ENCODE measurements around the gene NLRC3.
A peak's percentile ranks its signal among the peaks of the same experiment; 100 is the strongest.

Gene NLRC3

DNA sequence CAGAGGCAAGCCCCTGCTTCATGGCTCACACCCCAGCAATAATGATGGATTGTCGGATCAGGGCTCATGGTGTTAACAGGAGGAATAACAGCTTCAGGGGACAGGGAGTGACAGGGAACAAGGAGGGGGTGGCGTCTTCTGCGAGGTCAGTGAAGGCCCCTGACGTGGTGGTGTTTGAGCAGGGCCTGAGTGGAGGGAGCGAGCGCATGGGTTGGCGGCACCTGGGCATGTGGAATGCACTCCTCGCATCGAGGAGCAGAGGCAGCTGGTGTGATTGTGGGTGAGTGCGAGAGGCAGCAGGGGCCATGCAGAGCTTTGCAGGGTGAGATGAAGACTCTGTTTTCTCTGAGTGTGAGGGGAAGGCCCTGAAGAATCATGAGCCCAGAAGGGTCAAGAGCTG is 43.1 kb downstream of the NLRC3 start:
- DNase-seq: no peak
- no peak for TF ChIP-seq GATA1 (IDR thresholded peaks at IDR 0.05; ENCODE audit: low read depth, low read length)
- no peak for TF ChIP-seq POLR2A (IDR thresholded peaks at IDR 0.05; ENCODE audit: low read length)

DNA sequence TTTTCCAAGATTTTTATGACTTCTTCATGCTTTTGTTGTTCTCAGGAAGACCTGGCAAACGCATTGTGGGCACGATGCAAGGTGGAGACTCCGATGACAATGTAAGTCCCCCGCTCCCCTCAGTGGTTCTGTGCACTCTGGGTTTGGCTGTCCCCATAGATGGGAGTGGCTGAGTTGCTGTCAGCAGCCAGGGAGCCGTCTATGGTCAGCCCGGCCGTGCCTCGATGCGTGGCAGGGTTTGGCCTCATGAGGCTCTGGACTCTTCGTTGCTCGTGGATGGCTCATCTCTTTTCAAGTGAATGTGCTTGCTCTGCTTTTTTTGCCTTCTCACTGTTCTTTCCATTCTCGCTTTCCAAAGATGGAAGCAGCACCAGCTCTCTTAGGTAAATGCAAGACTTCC is 44.5 kb downstream of the NLRC3 start:
- TF ChIP-seq POLR2A (IDR thresholded peaks at IDR 0.05; ENCODE audit: low read length): no peak
- TF ChIP-seq GATA1 (IDR thresholded peaks at IDR 0.05; ENCODE audit: low read depth, low read length): no peak

DNA sequence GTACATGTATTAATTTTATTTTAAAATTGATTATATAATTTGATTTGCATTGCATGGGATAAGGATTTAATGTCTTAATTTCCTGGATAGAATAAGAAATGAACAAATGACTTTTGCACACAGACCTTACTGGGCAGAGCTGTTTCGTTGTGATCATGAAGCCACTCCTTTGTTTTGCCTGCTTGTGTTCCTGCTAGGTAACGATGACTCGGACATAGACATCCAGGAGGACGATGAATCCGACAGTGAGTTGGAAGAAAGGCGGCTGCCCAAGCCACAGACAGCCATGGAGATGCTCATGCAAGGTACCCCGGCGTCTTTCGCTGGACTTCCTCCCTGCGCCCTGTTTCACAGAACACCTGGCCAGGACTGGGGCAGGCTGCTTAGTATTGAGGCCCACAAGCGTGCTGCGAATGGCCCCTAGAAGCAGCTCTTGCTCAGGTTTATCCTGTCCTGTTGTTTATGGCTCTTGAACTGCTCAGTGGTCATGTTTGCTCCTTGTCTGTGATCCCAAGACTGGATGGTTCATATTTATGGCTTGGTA is 46.8 kb downstream of the NLRC3 start:
- DNase-seq: no peak
- TF ChIP-seq POLR2A (IDR thresholded peaks at IDR 0.05; ENCODE audit: low read length) (no peak), GATA1 (IDR thresholded peaks at IDR 0.05; ENCODE audit: low read depth, low read length) (no peak)

More for the DNA sequence above, 44.5 kb downstream of the NLRC3 start:
- DNase-seq: no peak

DNA sequence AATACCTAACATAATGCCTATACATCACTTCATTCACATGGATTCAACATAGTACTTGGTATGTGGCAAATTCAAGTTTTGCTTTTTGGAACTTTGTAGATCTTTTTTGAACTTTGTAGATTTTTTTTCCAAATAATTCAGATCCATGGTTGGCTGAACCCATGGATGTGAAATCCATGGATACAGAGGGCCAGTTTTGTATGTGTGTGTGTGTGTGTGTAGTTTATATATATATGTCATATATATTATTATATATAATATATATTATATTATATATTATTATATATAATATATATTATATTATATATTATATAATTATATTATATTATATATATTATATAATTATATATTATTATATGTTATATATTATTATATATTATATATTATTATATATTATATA is 48.0 kb downstream of the NLRC3 start:
- DNase-seq: no peak
- TF ChIP-seq GATA1 (IDR thresholded peaks at IDR 0.05; ENCODE audit: low read depth, low read length): no peak
- TF ChIP-seq POLR2A (IDR thresholded peaks at IDR 0.05; ENCODE audit: low read length): no peak

DNA sequence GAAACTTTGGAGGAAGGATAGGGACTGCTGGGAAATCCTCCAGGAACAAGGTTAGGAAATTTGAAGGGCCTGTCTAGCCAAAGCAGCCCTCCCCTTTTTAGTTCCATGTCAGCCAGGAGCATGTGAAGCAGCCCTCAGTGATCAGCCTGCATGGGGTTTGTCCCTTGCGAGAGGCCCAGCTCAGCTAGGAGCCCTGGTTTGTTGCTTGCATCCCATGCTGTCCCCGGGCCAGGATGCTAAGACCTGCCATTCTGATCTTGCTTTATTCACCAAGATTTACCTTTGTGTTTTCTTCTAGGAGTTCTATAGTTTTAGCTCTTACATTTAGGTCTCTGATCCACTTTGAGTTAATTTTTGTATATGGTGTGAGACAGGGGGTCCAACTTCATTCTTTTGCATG is 48.8 kb downstream of the NLRC3 start:
- no peak for DNase-seq
- no peak for TF ChIP-seq POLR2A (IDR thresholded peaks at IDR 0.05; ENCODE audit: low read length)
- no peak for TF ChIP-seq GATA1 (IDR thresholded peaks at IDR 0.05; ENCODE audit: low read depth, low read length)

DNA sequence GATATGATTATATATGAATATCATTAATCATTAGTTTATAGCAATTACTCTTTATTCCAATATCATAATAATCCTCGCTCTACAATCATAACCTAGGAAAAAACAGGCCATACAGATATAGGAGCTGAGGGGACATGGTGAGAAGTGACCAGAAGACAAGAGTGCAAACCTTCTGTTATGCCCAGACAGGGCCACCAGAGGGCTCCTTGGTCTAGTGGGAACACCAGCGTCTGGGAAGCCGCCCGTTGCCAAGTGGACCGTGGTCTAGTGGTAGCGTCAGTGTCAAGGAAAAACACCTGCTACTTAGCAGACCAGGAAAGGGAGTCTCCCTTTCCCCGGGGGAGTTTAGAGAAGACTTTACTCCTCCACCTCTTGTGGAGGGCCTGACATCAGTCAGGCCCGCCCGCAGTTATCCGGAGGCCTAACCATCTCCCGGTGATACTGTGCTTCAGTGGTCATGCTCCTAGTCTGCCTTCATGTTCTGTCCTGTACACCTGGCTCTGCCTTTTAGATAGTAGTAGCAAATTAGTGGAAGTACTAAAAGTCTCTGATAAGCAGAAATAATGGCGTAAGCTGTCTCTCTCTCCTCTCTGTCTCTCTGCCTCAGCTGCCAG is 49.9 kb downstream of the NLRC3 start:
- DNase-seq: peak; percentile 42 to 61

DNA sequence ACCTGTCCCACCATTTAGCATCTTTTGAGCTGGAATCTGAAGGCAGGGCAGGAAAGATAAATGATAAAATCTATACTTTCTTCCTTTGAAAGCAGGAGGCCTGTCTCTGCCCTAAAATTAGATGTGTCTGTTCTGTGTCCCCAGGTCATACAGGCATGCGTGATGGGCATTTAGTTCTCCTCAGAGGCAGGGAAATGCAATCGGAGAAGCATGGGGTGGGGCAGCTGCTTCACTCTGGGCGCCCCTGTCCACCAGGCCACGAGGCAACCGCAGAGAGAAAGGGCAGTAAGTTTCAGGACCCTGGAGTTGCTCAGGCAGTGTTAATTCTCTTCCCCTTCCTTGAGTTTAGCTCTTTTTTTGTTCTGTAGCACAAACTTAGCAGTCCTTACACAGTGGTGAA is 51.3 kb downstream of the NLRC3 start:
- no peak for TF ChIP-seq GATA1 (IDR thresholded peaks at IDR 0.05; ENCODE audit: low read depth, low read length)
- TF ChIP-seq POLR2A (IDR thresholded peaks at IDR 0.05; ENCODE audit: low read length): no peak
- no peak for DNase-seq

DNA sequence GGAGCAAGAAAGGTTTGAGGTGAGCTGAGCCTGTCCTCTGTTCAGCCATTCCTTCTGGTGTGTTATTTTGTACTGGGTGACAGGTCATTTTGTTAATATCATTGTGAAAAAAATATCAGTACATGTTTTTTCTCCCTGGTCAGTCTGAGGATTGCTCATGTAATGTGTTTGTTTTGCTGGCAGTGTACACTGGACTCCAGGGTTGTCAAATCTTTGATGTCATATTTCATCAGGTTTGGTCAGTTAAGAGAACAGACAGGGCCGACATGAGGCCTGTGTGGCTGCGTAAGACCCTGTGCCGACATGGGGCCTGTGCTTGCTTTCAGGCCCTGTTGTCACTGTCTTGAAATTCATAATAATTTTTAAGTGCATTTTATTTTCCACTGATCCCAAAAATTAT is 53.9 kb downstream of the NLRC3 start:
- TF ChIP-seq POLR2A (IDR thresholded peaks at IDR 0.05; ENCODE audit: low read length): no peak
- no peak for TF ChIP-seq GATA1 (IDR thresholded peaks at IDR 0.05; ENCODE audit: low read depth, low read length)
- no peak for DNase-seq

DNA sequence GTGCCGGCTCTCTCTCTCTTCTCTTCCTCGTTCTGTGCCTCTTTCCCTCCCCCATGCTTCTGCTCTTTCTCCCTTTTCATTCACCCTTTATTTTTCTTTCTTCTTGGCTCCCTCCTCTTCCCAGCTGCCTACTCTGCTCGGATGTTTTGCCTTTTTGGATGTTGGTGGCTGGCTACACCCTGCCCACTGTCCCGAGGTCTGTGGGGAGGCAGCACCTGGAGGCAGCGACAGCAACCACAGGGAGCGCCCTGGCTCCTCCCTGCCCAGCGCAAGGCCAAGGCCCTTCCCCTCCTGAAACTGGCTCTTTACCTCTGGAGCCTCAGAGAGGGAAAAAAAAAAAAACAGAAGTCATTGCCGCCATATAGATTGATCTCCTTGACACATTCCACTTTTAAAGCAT is 56.4 kb downstream of the NLRC3 start:
- DNase-seq: no peak
- TF ChIP-seq POLR2A (IDR thresholded peaks at IDR 0.05; ENCODE audit: low read length): no peak
- TF ChIP-seq GATA1 (IDR thresholded peaks at IDR 0.05; ENCODE audit: low read depth, low read length): no peak

DNA sequence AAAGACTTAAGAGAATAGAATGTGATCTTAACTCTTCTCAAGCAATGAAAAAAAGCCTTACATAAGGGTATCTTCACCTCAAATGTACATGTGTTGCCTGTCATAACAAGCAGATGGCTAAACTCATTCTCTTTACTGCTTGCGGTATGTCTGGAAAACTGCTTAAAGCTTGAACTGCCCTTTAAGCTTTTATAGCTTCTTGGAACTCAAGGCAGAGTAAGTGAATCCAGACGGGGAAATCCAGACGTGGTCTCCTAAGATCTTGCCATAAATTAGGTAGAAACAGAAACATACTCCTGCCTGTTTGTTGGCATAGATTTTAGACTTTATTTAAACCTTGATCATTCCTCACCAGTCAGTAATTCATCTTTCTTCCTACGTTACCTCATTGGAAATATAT is 56.8 kb downstream of the NLRC3 start:
- no peak for TF ChIP-seq GATA1 (IDR thresholded peaks at IDR 0.05; ENCODE audit: low read depth, low read length)
- TF ChIP-seq POLR2A (IDR thresholded peaks at IDR 0.05; ENCODE audit: low read length): no peak
- DNase-seq: no peak

DNA sequence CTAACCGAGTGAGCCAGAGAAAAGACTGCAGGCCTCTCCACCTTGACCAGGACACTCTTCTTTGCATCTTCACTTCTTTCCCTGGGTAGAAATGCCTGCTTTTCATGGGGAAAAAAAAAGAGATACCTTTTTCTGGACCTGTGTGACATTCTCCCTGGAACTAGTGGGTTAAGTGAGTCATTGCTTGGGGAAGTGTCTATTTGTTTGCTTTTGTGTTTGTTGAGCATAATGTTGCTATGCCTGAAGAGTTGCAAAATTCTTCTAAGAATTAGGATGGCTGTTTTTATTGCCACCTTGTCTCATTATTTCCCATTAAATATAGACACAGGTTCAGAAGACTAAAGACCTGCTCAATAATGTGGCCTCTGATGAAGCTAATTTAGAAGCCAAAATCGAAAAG is 57.6 kb downstream of the NLRC3 start:
- TF ChIP-seq GATA1 (IDR thresholded peaks at IDR 0.05; ENCODE audit: low read depth, low read length) (no peak), POLR2A (IDR thresholded peaks at IDR 0.05; ENCODE audit: low read length) (no peak)
- DNase-seq: no peak

DNA sequence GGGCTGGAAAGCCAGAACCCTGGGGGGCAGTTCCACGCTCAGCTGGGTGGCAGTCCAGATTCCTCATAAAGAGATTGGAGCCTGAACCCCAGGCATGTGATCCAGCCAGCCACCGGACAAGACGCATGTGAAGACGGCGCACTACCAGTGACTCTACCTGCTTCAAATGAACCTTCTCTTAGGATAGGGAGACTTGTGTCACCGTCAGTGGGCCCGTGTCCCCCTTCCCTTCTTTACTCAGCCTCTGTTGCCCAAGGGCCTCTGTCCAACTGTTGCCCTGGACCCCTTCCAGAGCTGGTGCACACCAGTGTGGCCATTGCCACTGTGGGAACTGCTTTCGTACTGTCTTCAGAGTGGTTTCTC is 58.2 kb downstream of the NLRC3 start:
- no peak for DNase-seq
- TF ChIP-seq GATA1 (IDR thresholded peaks at IDR 0.05; ENCODE audit: low read depth, low read length): no peak

DNA sequence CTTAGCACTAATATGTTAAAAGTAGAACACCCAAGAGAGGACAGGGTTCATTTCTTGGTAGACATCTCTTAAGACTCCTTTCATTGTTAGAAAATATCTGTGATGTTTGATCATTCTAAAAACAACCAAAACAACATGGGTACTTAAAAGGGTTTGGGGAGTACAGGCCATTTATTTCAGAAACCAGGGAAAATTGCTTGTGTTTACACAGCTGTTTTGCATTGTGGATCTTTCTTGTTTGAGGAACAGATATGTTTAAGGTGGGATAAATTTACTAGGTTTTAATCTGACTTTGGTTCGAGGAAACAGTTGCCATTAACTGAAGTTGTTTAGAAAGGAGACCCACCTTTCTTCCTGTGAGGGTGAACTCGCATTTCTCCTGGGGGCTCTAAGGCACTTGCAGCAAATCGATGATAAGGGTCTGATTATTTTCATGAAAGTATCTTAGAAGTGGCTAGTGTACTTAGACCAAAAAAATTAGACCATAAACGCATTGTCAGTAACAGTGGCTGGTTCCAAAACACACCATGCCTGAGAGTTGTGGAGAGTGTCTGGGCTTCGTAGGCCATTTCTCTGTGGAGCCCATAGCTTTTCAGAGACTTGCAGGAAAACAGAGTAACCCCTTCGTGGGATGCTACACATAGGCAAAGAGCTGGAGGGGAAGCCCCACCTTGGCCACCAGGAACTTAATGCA is 58.8 kb downstream of the NLRC3 start:
- no peak for DNase-seq
- no peak for TF ChIP-seq POLR2A (IDR thresholded peaks at IDR 0.05; ENCODE audit: low read length)
- TF ChIP-seq GATA1 (IDR thresholded peaks at IDR 0.05; ENCODE audit: low read depth, low read length): no peak

DNA sequence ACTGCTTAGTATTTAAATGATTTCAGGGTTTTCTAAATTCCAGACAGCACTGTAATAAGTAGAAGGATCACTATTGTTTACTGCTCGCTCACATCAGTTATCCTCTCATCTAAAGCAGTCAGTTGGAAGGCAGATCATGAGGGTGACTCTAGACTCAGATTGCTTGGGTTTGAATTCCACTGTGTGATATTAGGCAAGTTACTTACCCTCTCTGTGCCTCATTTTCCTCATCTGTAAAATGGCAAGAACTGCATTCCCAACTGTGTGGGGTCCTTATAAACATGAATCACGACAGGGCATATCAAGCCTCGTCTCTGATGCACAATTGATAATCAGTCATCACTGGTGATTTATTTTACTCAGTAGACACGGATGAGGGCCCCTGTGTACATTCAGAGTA is 61.3 kb downstream of the NLRC3 start:
- TF ChIP-seq GATA1 (IDR thresholded peaks at IDR 0.05; ENCODE audit: low read depth, low read length): no peak
- no peak for TF ChIP-seq POLR2A (IDR thresholded peaks at IDR 0.05; ENCODE audit: low read length)
- DNase-seq: no peak

DNA sequence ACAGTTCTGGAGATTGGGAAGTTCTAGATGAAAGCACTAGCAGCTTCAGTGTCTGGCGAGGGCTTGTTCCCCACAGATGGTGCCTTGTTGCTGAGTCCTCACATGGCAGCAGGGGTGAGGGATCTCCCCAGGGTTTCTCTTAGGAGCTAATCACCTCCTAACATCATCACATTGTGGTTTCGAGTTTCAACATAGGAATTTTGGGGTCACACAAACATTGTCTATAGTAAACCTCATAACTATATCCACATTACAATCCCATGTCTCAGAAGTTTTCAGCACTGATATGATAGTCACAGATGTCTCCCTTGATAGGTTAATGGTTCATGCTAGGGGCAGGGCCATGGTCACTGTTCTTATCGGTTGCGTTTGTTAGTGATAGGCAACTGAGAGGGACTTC is 62.6 kb downstream of the NLRC3 start:
- peak in 1 of 2 experiments; percentile 27 for DNase-seq
- TF ChIP-seq POLR2A (IDR thresholded peaks at IDR 0.05; ENCODE audit: low read length): no peak
- TF ChIP-seq GATA1 (IDR thresholded peaks at IDR 0.05; ENCODE audit: low read depth, low read length): no peak

All from erythroblast (primary cell).